PC-9 (cell line): ENCODE data around the gene CACNA2D1. TPM values are rescaled to one million over a fixed set of nuclear protein-coding genes. Genes with fewer than 3 reads are reported as not detected.

Experiments used
- BruUV-seq: library from RNA; stranded (reverse); fragments of 400-500 nt; replicated peaks from 2 replicates; lab custom pipeline; 2021; lab: Mats Ljungman, UMichigan
- CTCF ChIA-PET: fragments of 300-600 bp; sonication (Branson Sonifier 250); formaldehyde crosslinking; loops from one replicate; lab custom pipeline; 2022; ENCODE audit warnings: antibody characterized with exemption; lab: Charles Lee
- POLR2A ChIA-PET: fragments of 300-600 bp; sonication (Branson Sonifier 250); formaldehyde crosslinking; loops from one replicate; lab custom pipeline; 2022; ENCODE audit warnings: antibody characterized with exemption; ENCODE audit not compliant: unreplicated experiment; lab: Charles Lee
- DNase-seq, 2 experiments: peaks; one replicate each; pipeline versions ENCODE4 v3.0.0 to v3.0.0-alpha.2; 2015 to 2022; ENCODE audit warnings: mixed read lengths in 1 of 2
- H2AFZ ChIP-seq: fragments of 200-600 bp; sonication (generic); 2 replicates; pipeline ENCODE4 v1.8.1; 2017; ENCODE audit warnings: antibody characterized with exemption
- H3F3A ChIP-seq: fragments of 200-600 bp; sonication (generic); 2 replicates; pipeline ENCODE4 v1.8.1; 2017; ENCODE audit warnings: antibody characterized with exemption, mild to moderate bottlenecking, low read depth; ENCODE audit not compliant: insufficient read depth
- H3K27ac ChIP-seq: fragments of 200-600 bp; sonication (generic); 2 replicates; pipeline ENCODE4 v1.6.1; 2016; ENCODE audit warnings: mixed run types
- H3K27me3 ChIP-seq: fragments of 200-600 bp; sonication (generic); 2 replicates; pipeline ENCODE4 v1.6.1; 2016; ENCODE audit warnings: low read depth, mixed run types; ENCODE audit not compliant: insufficient read depth
- H3K36me3 ChIP-seq: fragments of 200-600 bp; sonication (generic); 2 replicates; pipeline ENCODE4 v1.6.1; 2016; ENCODE audit warnings: low read depth, mixed run types
- H3K4me1 ChIP-seq: fragments of 200-600 bp; sonication (generic); replicated peaks from 2 replicates; pipeline ENCODE4 v1.6.1; 2016; ENCODE audit warnings: mixed run types; ENCODE audit not compliant: insufficient read depth
- H3K4me2 ChIP-seq: fragments of 200-600 bp; sonication (generic); 2 replicates; pipeline ENCODE4 v1.6.1; 2017; ENCODE audit warnings: mixed run types
- H3K4me3 ChIP-seq: fragments of 200-600 bp; sonication (generic); 2 replicates; pipeline ENCODE4 v1.6.1; 2016; ENCODE audit warnings: mixed run types
- H3K79me2 ChIP-seq: fragments of 200-600 bp; sonication (generic); 2 replicates; pipeline ENCODE4 v1.6.1; 2017; ENCODE audit warnings: low read depth, mixed run types
- H3K9me2 ChIP-seq: fragments of 200-600 bp; sonication (generic); 2 replicates; pipeline ENCODE4 v1.8.1; 2017; ENCODE audit warnings: mild to moderate bottlenecking; ENCODE audit not compliant: insufficient read depth
- H3K9me3 ChIP-seq: fragments of 200-600 bp; sonication (generic); 2 replicates; pipeline ENCODE4 v1.8.1; 2016; ENCODE audit warnings: low read depth; ENCODE audit not compliant: insufficient read depth
- H4K20me1 ChIP-seq: fragments of 200-600 bp; sonication (generic); 2 replicates; pipeline ENCODE4 v1.8.1; 2017; ENCODE audit not compliant: insufficient read depth
- EZH2 ChIP-seq: fragments of 200-600 bp; sonication (generic); IDR thresholded peaks from 2 replicates; pipeline ENCODE4 v1.8.0; 2017; ENCODE audit warnings: antibody characterized with exemption, low read depth
- intact Hi-C: fragments of 100-400 bp; cut with micrococcal nuclease; formaldehyde crosslinking; loops from one replicate; pipeline ENCODE4 v1.10.0; 2022; ENCODE audit not compliant: unreplicated experiment
- total RNA-seq: library from RNA; stranded (reverse); gene quantifications from 2 replicates; pipeline ENCODE4 v1.2.3, GENCODE V29; 2021
- TF ChIP-seq, protein P1 (sequence below): fragments of 200-600 bp; sonication (generic); conservative IDR thresholded peaks from 2 replicates; pipeline ENCODE4 v1.6.1; 2017; ENCODE audit warnings: mixed run types, antibody characterized with exemption, mild to moderate bottlenecking, moderate library complexity

The CACNA2D1 gene
- total RNA-seq, 1 experiment from 2014 or later = 3.2 TPM

DNA sequence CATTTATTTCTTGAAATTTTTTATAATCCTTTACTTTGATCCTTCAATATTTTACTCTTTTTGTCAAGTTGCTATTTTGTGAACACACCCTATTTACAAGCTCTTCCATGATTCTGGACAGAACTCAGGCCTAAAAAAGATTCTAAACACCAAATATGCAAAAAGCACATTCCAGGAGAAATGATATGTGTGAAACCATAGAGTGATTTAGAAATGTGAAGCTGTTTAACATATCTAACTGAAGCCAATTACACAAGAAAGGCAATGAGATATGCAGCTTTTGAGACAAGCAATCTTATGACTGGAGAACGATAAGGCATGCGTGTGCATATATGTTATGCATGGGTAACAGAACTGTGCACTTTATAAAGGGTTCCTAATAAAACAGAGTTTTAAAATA, 243.0 kb downstream of the CACNA2D1 start:
- no peaks in the 10 kb centered on the region for H3K36me3 ChIP-seq
- intact Hi-C loops = no loop called here
- ChIA-PET POLR2A (no interaction called here), CTCF (no interaction called here)
- no TSS peak for BruUV-seq
- H3K79me2 ChIP-seq = no peaks in the 10 kb centered on the region
- no peak overlapping the region for H2AFZ ChIP-seq
- H3K9me3 ChIP-seq = no peaks in the 10 kb centered on the region
- H4K20me1 ChIP-seq = no peaks in the 10 kb centered on the region
- H3K27me3 ChIP-seq = no peaks in the 10 kb centered on the region
- no peaks in the 10 kb centered on the region for H3F3A ChIP-seq
- TF ChIP-seq, protein P1, sequence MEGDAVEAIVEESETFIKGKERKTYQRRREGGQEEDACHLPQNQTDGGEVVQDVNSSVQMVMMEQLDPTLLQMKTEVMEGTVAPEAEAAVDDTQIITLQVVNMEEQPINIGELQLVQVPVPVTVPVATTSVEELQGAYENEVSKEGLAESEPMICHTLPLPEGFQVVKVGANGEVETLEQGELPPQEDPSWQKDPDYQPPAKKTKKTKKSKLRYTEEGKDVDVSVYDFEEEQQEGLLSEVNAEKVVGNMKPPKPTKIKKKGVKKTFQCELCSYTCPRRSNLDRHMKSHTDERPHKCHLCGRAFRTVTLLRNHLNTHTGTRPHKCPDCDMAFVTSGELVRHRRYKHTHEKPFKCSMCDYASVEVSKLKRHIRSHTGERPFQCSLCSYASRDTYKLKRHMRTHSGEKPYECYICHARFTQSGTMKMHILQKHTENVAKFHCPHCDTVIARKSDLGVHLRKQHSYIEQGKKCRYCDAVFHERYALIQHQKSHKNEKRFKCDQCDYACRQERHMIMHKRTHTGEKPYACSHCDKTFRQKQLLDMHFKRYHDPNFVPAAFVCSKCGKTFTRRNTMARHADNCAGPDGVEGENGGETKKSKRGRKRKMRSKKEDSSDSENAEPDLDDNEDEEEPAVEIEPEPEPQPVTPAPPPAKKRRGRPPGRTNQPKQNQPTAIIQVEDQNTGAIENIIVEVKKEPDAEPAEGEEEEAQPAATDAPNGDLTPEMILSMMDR = no peak
- TF ChIP-seq EZH2 = no peak
- no peak overlapping the region for H3K4me2 ChIP-seq
- H3K9me2 ChIP-seq = no peaks in the 10 kb centered on the region
- H3K27ac ChIP-seq = no peak overlapping the region
- no peak overlapping the region for H3K4me3 ChIP-seq
- H3K4me1 ChIP-seq = no peaks in the 10 kb centered on the region
- no peak for DNase-seq

GRCh38 chr7:82194016-82194643, 249.4 kb downstream of the CACNA2D1 start:
- no TSS peak for BruUV-seq
- no peaks in the 10 kb centered on the region for H3K27me3 ChIP-seq
- H3K4me2 ChIP-seq = no peak overlapping the region
- no peak overlapping the region for H3K27ac ChIP-seq
- no peak for TF ChIP-seq EZH2
- TF ChIP-seq, protein P1 = no peak
- no peaks in the 10 kb centered on the region for H4K20me1 ChIP-seq
- H2AFZ ChIP-seq = no peak overlapping the region
- no peak overlapping the region for H3K4me3 ChIP-seq
- ChIA-PET POLR2A (no interaction called here), CTCF (no interaction called here)
- no peak for DNase-seq
- no peaks in the 10 kb centered on the region for H3F3A ChIP-seq
- H3K9me3 ChIP-seq = no peaks in the 10 kb centered on the region
- intact Hi-C loops = no loop called here
- no peaks in the 10 kb centered on the region for H3K36me3 ChIP-seq
- H3K9me2 ChIP-seq = no peaks in the 10 kb centered on the region
- H3K4me1 ChIP-seq = no peaks in the 10 kb centered on the region
- no peaks in the 10 kb centered on the region for H3K79me2 ChIP-seq

- DNase-seq = no peak
- H3K27ac ChIP-seq = no peak overlapping the region
- H4K20me1 ChIP-seq = no peaks in the 10 kb centered on the region
- H3K9me2 ChIP-seq = no peaks in the 10 kb centered on the region
- no peaks in the 10 kb centered on the region for H3F3A ChIP-seq
- H2AFZ ChIP-seq = no peak overlapping the region
- TF ChIP-seq, protein P1 = no peak
- no peak for TF ChIP-seq EZH2
- no peaks in the 10 kb centered on the region for H3K36me3 ChIP-seq
- CTCF ChIA-PET = no interaction called here
- H3K27me3 ChIP-seq = no peaks in the 10 kb centered on the region
- no peaks in the 10 kb centered on the region for H3K9me3 ChIP-seq
- H3K4me1 ChIP-seq = no peaks in the 10 kb centered on the region
- POLR2A ChIA-PET = no interaction called here
- no TSS peak for BruUV-seq
- no peaks in the 10 kb centered on the region for H3K79me2 ChIP-seq
- no peak overlapping the region for H3K4me3 ChIP-seq
- intact Hi-C loops = no loop called here
- no peak overlapping the region for H3K4me2 ChIP-seq
These were observed 254.9 kb downstream of the CACNA2D1 start for GRCh38 chr7:82188636-82189035.
